ENCODE results near the gene GH2. TPM values are rescaled to one million over a fixed set of nuclear protein-coding genes. Genes with fewer than 3 reads are reported as not detected.

The GH2 gene
- total and polyA plus RNA-seq, 2 donors (not counting 3 experiments of a cell fraction or from before 2014, with no cell fraction given), result not detected

- Histone ChIP-seq H3K79me2 (ENCODE audit: control insufficient read depth, insufficient read depth, low read length) (peaks cover 31% of the 10 kb centered on the region), H3K9me1 (replicated peaks; ENCODE audit: control insufficient read depth, extremely low read depth, insufficient read depth, low read length) (no peaks in the 10 kb centered on the region), H3K9me3 (replicated peaks; ENCODE audit: control insufficient read depth, insufficient read depth, low read length) (no peaks in the 10 kb centered on the region), H3K36me3 (ENCODE audit: control insufficient read depth in 2 of 2, extremely low read depth in 1 of 2, insufficient read depth in 2 of 2, low read length in 2 of 2) (peaks cover 29 to 58% of the 10 kb centered on the region in 2 experiments), H3K27ac (ENCODE audit: insufficient read depth, low read depth, low read length) (no peak overlapping the region), H3K4me2 (ENCODE audit: insufficient read depth, low read length) (no peak overlapping the region), H3K4me3 (replicated peaks in 1 of 3; ENCODE audit: insufficient read depth in 1 of 3, low read depth in 1 of 3, low read length in 3 of 3) (no peak overlapping the region), H3K27me3 (ENCODE audit: control insufficient read depth in 2 of 2, insufficient read depth in 2 of 2, low read length in 2 of 2) (no peaks in the 10 kb centered on the region), H3K4me1 (ENCODE audit: control insufficient read depth, extremely low read depth, insufficient read depth, low read length) (peaks cover 16% of the 10 kb centered on the region), H2AFZ (ENCODE audit: low read depth, low read length) (no peak overlapping the region), H4K20me1 (replicated peaks; ENCODE audit: control insufficient read depth, extremely low read depth, insufficient read depth, low read length) (no peaks in the 10 kb centered on the region), H3K9ac (replicated peaks; ENCODE audit: extremely low read depth, insufficient read depth, low read length) (no peak overlapping the region)
- dilution Hi-C loops (cut with MboI; ENCODE audit: extremely low pct_ligation_motif_present, low sequenced_read_pairs) (no loop called here), intact Hi-C loops (cut with micrococcal nuclease) (no loop called here)
- ChIA-PET CTCF (interaction anchor here (1.6 kb wide), 1 partner anchor 28 kb away, joined by 3 read pairs; no protein-coding TSS in a partner anchor), POLR2A (no interaction called here)
- FAIRE-seq (no peak), DNase-seq (ENCODE audit: low read depth, low spot score) (no peak)
- TF ChIP-seq EZH2 (IDR thresholded peaks at IDR 0.05; ENCODE audit: borderline replicate concordance, low read depth, low read length, severe bottlenecking) (no peak), MYC (IDR thresholded peaks at IDR 0.05; ENCODE audit: low read depth, low read length) (no peak), MAX (IDR thresholded peaks at IDR 0.05; ENCODE audit: insufficient read depth, insufficient read length) (no peak), POLR2A (IDR thresholded peaks at IDR 0.05; ENCODE audit: low read depth, low read length) (no peak), CTCF (IDR thresholded peaks at IDR 0.05; ENCODE audit: extremely low read depth in 1 of 2, insufficient read depth in 1 of 2, low read depth in 1 of 2, low read length in 2 of 2) (no peak)
- no TSS peak for BruUV-seq (replicated peaks)
Measured at GRCh38 chr17:63830904-63831491, 50.7 kb downstream of the GH2 start.

- Histone ChIP-seq H3K79me2 (ENCODE audit: control insufficient read depth, insufficient read depth, low read length) (peaks cover 38% of the 10 kb centered on the region), H3K4me1 (ENCODE audit: control insufficient read depth, extremely low read depth, insufficient read depth, low read length) (peaks cover 23% of the 10 kb centered on the region), H3K27me3 (ENCODE audit: control insufficient read depth in 2 of 2, insufficient read depth in 2 of 2, low read length in 2 of 2) (no peaks in the 10 kb centered on the region), H3K9me3 (replicated peaks; ENCODE audit: control insufficient read depth, insufficient read depth, low read length) (no peaks in the 10 kb centered on the region), H3K27ac (ENCODE audit: insufficient read depth, low read depth, low read length) (no peak overlapping the region), H3K9ac (replicated peaks; ENCODE audit: extremely low read depth, insufficient read depth, low read length) (no peak overlapping the region), H2AFZ (ENCODE audit: low read depth, low read length) (no peak overlapping the region), H4K20me1 (replicated peaks; ENCODE audit: control insufficient read depth, extremely low read depth, insufficient read depth, low read length) (no peaks in the 10 kb centered on the region), H3K4me2 (ENCODE audit: insufficient read depth, low read length) (no peak overlapping the region), H3K36me3 (ENCODE audit: control insufficient read depth in 2 of 2, extremely low read depth in 1 of 2, insufficient read depth in 2 of 2, low read length in 2 of 2) (peaks cover 27 to 54% of the 10 kb centered on the region in 2 experiments), H3K9me1 (replicated peaks; ENCODE audit: control insufficient read depth, extremely low read depth, insufficient read depth, low read length) (no peaks in the 10 kb centered on the region), H3K4me3 (replicated peaks in 1 of 3; ENCODE audit: insufficient read depth in 1 of 3, low read depth in 1 of 3, low read length in 3 of 3) (no peak overlapping the region)
- CTCF ChIA-PET, result interaction anchor here (0.8 to 1.6 kb wide), 2 partner anchors 19 to 27 kb away, joined by 3 to 4 read pairs; no protein-coding TSS in a partner anchor
- FAIRE-seq (no peak), DNase-seq (ENCODE audit: low read depth, low spot score) (no peak)
- intact Hi-C loops (cut with micrococcal nuclease), result no loop called here
- no TSS peak for BruUV-seq (replicated peaks)
- TF ChIP-seq CTCF (IDR thresholded peaks at IDR 0.05; ENCODE audit: extremely low read depth in 1 of 2, insufficient read depth in 1 of 2, low read depth in 1 of 2, low read length in 2 of 2) (no peak), EZH2 (IDR thresholded peaks at IDR 0.05; ENCODE audit: borderline replicate concordance, low read depth, low read length, severe bottlenecking) (no peak), POLR2AphosphoS5 (IDR thresholded peaks at IDR 0.05; ENCODE audit: insufficient read depth, low read depth, low read length) (no peak), MAX (IDR thresholded peaks at IDR 0.05; ENCODE audit: insufficient read depth, insufficient read length) (no peak), JUN (IDR thresholded peaks at IDR 0.05; ENCODE audit: borderline replicate concordance, insufficient read depth, insufficient read length, low read depth) (no peak), FOS (IDR thresholded peaks at IDR 0.05; ENCODE audit: borderline replicate concordance, insufficient read depth, low read length) (no peak), GATA2 (IDR thresholded peaks at IDR 0.05; ENCODE audit: insufficient read depth, insufficient read length, low read depth, low read length) (no peak), MYC (IDR thresholded peaks at IDR 0.05; ENCODE audit: low read depth, low read length) (no peak), POLR2A (IDR thresholded peaks at IDR 0.05; ENCODE audit: low read depth, low read length) (no peak)
- dilution Hi-C loops (cut with MboI; ENCODE audit: extremely low pct_ligation_motif_present, low sequenced_read_pairs), result no loop called here
- POLR2A ChIA-PET, result no interaction called here
Measured at GRCh38 chr17:63830278-63830677, 51.5 kb downstream of the GH2 start.
